Measurements from ENCODE around the gene ADSS1.

The ADSS1 gene

DNA sequence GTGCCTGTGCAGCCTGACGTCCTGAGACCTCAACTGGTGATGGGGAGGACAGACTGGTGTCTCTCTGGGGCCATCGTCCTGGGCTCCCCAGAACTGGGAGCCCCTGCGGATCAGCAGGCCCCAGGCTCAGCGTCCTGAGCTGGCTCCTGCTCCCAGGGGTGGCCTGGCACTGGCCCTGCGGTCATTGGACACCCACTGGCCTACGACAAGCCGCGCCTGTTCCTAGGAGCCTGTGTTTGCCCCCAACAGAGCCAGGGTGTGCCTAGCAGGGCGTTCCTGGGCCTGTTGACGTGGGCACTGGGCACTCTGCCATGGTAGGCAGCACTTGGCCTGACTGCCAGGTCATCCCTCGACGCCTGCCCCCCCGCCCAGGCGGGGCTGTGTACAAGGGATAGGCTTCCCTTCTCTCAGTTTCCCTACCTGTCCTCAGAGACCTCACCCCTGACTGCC is 8.4 kb downstream of the ADSS1 start:
- in situ Hi-C loops (cut with HindIII; ENCODE audit: low sequenced_read_pairs), result no loop called here
- H3K4me3 ChIP-seq (ENCODE audit: low read depth, low read length), result no peak overlapping the region
- TF ChIP-seq, protein P1, sequence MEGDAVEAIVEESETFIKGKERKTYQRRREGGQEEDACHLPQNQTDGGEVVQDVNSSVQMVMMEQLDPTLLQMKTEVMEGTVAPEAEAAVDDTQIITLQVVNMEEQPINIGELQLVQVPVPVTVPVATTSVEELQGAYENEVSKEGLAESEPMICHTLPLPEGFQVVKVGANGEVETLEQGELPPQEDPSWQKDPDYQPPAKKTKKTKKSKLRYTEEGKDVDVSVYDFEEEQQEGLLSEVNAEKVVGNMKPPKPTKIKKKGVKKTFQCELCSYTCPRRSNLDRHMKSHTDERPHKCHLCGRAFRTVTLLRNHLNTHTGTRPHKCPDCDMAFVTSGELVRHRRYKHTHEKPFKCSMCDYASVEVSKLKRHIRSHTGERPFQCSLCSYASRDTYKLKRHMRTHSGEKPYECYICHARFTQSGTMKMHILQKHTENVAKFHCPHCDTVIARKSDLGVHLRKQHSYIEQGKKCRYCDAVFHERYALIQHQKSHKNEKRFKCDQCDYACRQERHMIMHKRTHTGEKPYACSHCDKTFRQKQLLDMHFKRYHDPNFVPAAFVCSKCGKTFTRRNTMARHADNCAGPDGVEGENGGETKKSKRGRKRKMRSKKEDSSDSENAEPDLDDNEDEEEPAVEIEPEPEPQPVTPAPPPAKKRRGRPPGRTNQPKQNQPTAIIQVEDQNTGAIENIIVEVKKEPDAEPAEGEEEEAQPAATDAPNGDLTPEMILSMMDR (IDR thresholded peaks at IDR 0.05; ENCODE audit: low read depth, low read length), result no peak
- no peak for DNase-seq (ENCODE audit: low read depth, low spot score)

DNA sequence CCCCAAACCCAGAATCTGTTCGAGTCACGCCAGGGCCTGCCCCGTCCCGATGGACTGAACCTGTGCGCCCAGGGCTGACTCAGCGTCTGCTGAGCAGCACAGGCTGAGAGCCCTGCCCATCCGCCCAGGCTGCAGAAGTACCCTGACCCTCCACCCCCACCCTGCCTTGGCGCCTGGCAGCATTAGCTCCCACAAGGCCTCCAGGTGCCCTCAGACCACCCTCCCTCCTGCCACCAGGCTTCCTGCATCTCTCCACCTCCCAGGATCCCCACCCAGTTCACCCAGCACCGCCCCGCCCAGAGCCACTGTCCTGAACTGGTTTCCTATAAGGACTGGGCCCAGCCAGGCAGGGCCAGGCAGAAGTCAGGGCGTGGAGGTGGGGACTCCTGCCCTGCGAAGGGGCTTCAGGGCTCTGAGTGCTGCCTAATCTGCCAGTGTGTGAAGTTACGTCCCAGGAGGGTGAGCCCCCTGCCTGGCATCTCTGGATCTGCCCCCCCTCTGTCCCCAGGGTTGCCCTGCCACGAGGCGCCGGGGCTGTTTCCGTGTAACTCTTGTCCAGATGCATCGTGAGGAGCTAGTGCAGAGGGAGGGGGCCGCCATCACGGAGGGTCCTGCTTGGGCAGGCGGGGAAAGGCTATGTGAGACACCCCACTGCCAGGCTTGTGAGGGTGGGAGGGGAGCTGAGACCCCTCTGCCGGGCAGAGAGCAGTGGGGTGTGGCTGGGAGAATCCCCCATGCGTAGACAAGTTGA is 9.1 kb downstream of the ADSS1 start:
- in situ Hi-C loops (cut with HindIII; ENCODE audit: low sequenced_read_pairs), result no loop called here
- TF ChIP-seq, protein P1 (IDR thresholded peaks at IDR 0.05; ENCODE audit: low read depth, low read length), result no peak
- no peak for DNase-seq (ENCODE audit: low read depth, low spot score)
- H3K4me3 ChIP-seq (ENCODE audit: low read depth, low read length), result no peak overlapping the region

DNA sequence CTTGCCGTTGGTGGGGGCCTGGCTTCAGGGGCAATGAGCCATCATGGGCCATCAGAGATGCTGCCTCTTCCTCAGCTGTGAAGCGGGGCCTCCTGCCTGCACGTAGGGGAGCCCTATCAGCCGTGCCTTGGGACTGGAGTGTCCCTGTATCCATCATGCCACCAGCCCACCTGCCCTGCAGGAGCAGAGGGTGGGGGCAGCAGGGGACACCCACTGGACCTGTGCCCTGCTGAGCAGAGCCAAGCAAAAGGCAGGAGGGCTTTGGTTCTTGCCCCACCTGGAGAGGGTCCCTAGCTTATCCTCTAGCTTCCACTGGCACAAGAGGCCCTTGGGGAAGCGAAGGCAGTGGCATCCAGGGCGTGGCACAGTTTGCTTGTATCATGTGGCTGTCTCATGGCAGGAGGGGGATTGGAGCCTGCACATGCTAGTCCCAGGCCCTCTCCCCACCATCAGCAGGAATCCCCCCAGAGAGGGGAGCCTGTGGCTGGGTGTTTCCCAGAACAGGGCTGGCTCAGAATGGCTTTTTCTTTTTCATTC is 10.1 kb downstream of the ADSS1 start:
- no peak overlapping the region for H3K4me3 ChIP-seq (ENCODE audit: low read depth, low read length)
- TF ChIP-seq, protein P1 (IDR thresholded peaks at IDR 0.05; ENCODE audit: low read depth, low read length), result no peak
- in situ Hi-C loops (cut with HindIII; ENCODE audit: low sequenced_read_pairs), result no loop called here
- no peak for DNase-seq (ENCODE audit: low read depth, low spot score)

DNA sequence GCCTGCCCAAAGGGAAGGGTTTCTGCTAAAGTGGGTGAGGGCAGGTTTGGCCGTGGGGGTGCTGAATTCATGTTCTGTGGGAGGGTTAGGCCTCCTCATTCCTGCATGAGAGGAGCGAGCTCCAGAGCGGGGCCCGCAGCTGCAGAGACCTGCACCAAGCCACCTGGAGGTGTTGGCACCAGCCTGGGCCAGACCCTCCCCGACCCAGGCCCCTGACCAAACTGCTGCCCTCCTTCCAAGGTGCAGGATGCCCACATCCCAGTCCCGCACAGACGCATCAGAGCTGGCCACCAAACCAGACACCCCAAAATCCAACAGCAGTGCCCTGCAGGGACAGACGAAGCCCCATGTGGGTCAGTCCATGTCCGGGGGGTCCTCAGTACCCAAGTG is 10.6 kb downstream of the ADSS1 start:
- H3K4me3 ChIP-seq (ENCODE audit: low read depth, low read length), result no peak overlapping the region
- in situ Hi-C loops (cut with HindIII; ENCODE audit: low sequenced_read_pairs), result no loop called here

DNA sequence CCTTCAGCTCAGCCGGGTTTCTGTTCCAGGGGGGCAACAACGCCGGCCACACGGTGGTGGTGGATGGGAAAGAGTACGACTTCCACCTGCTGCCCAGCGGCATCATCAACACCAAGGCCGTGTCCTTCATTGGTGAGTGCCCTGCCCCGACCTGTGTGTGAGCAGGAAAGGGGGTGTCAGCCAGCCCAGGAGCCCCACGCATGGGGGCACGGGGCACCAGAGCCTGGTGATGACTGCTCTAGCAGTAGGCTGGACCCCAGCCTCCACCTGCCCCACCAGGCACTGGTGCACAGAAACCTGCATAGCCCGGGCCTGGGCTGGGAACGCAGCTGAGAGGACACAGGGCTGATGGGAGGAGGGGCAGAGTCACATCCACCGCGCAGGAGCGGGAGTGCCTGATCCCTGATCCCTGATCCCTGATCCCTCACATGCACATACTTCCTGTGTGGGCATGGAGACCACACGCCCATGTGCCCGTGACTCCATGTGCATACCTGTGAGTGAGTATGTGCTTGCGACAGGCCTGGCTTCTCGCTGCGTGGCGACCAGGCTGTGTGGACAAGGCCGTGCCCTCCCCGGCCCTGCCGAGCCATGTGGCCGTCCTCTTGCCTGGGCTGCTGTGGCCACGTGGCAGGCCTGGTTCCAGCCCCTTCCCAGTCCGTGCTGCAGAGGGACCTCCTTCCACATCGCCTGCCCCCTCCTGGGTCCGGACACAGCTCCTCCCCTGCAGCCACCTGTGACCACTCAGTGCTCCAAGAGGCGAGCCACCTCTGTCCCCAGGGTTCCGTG is 11.2 kb downstream of the ADSS1 start:
- no peak for DNase-seq (ENCODE audit: low read depth, low spot score)
- TF ChIP-seq, protein P1 (IDR thresholded peaks at IDR 0.05; ENCODE audit: low read depth, low read length), result no peak
- H3K4me3 ChIP-seq (ENCODE audit: low read depth, low read length), result no peak overlapping the region
- in situ Hi-C loops (cut with HindIII; ENCODE audit: low sequenced_read_pairs), result no loop called here

More for the DNA sequence above, 10.6 kb downstream of the ADSS1 start:
- DNase-seq (ENCODE audit: low read depth, low spot score), result no peak
- TF ChIP-seq, protein P1 (IDR thresholded peaks at IDR 0.05; ENCODE audit: low read depth, low read length), result no peak

DNA sequence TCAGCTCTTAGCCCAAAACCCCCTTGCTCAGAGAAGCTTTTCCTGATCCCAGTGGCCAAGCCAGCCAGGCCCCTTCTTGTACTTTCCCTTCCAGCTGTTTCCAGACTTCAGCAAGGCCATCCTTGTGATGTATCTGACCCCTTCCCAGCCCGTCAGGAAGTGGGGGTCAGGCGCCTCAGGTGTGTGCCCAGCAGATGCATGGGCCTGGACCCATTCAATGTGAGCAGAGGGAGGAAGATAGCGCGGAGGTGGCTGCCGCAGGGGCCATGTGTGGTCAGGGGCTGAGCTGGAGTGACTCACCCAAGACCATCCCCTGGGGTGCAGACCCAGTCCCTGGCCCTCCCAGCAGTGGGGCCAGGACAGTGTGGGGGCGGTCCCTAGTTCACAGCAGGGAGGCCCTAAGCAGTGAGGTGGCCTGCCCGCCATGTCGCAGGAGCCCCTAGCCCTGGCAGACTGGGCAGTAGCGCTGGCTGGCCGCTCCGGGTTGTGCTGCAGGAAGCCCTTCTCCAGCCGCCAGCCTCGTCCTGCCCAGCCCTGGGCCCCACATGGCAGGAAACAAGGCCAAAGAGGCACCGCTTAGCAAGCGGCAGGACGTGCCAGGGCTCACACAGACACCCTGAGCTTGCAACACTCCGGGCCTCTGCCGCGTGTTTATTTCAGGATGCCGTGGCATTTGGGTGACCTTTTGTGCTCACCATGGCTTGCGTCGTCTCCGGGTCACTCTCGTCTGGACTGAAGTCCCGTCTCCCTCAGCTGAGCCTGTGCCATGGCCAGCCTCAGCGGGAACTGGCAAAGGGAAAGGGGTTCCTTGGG is 12.0 kb downstream of the ADSS1 start:
- in situ Hi-C loops (cut with HindIII; ENCODE audit: low sequenced_read_pairs), result no loop called here
- DNase-seq (ENCODE audit: low read depth, low spot score), result no peak
- H3K4me3 ChIP-seq (ENCODE audit: low read depth, low read length), result no peak overlapping the region
- TF ChIP-seq, protein P1 (IDR thresholded peaks at IDR 0.05; ENCODE audit: low read depth, low read length), result no peak

Data from astrocyte of the spinal cord (primary cell).